Measurements from ENCODE around the gene PIGA. TPM values are rescaled to one million over a fixed set of nuclear protein-coding genes. Genes with fewer than 3 reads are reported as not detected.

PIGA gene
- total and polyA plus RNA-seq, 4 donors = 11.7 to 72.8 (median 18.8) TPM

GRCh38 chrX:15301924-15302323 is 33.4 kb downstream of the PIGA start:
- TF ChIP-seq CTCF (IDR thresholded peaks at IDR 0.05; ENCODE audit: control extremely low read depth, extremely low read depth) = no peak
- ATAC-seq (ENCODE audit: insufficient read depth, low FRiP score) = peak; percentile 61
- WGBS, 2 donors = 16 to 39% methylated on average over 4 of the region's 4 CpGs

GRCh38 chrX:15299941-15300851 is 35.1 kb downstream of the PIGA start:
- TF ChIP-seq CTCF (IDR thresholded peaks at IDR 0.05; ENCODE audit: control extremely low read depth, extremely low read depth) = peak; percentile 30
- DNase-seq (peak in 2 of 3 donors; percentile 65 to 73), ATAC-seq (ENCODE audit: insufficient read depth, low FRiP score) (no peak)
- H3K27ac ChIP-seq (ENCODE audit: low read depth in 1 of 2, low read length in 1 of 2) = peak overlapping the region in 1 of 2 donors; percentile 40
- H3K4me1 ChIP-seq (ENCODE audit: control insufficient read depth in 5 of 5, insufficient read depth in 5 of 5, low read length in 5 of 5) = no peaks in the 10 kb centered on the region
- no peak overlapping the region for H3K4me3 ChIP-seq
- H3K36me3 ChIP-seq (ENCODE audit: control insufficient read depth in 4 of 4, insufficient read depth in 4 of 4, low read length in 4 of 4) = no peaks in the 10 kb centered on the region
- 50 to 61% methylated on average over 4 of the region's 4 CpGs for WGBS, 2 donors
- H3K9ac ChIP-seq (ENCODE audit: insufficient read depth in 1 of 2, low read length in 2 of 2) = no peak overlapping the region
- no peaks in the 10 kb centered on the region for H3K9me3 ChIP-seq (ENCODE audit: control insufficient read depth in 4 of 4, insufficient read depth in 3 of 4, low read length in 3 of 4)
- H3K27me3 ChIP-seq (ENCODE audit: control insufficient read depth in 3 of 3, insufficient read depth in 3 of 3, low read length in 2 of 3) = peaks cover 0 to 38% (median 7%) of the 10 kb centered on the region in 3 donors

More at GRCh38 chrX:15301924-15302323, 33.4 kb downstream of the PIGA start:
- H3K9ac ChIP-seq (ENCODE audit: insufficient read depth in 1 of 2, low read length in 2 of 2) = no peak overlapping the region
- peak in 1 of 3 donors; percentile 46 for DNase-seq
- no peaks in the 10 kb centered on the region for H3K36me3 ChIP-seq (ENCODE audit: control insufficient read depth in 4 of 4, insufficient read depth in 4 of 4, low read length in 4 of 4)
- H3K27ac ChIP-seq (ENCODE audit: low read depth in 1 of 2, low read length in 1 of 2) = peak overlapping the region; percentile 35 to 77
- H3K9me3 ChIP-seq (ENCODE audit: control insufficient read depth in 4 of 4, insufficient read depth in 3 of 4, low read length in 3 of 4) = no peaks in the 10 kb centered on the region
- no peak overlapping the region for H3K4me3 ChIP-seq
- H3K4me1 ChIP-seq (ENCODE audit: control insufficient read depth in 5 of 5, insufficient read depth in 5 of 5, low read length in 5 of 5) = no peaks in the 10 kb centered on the region
- peaks cover 0 to 41% (median 9%) of the 10 kb centered on the region in 3 donors for H3K27me3 ChIP-seq (ENCODE audit: control insufficient read depth in 3 of 3, insufficient read depth in 3 of 3, low read length in 2 of 3)

- H3K27me3 ChIP-seq (ENCODE audit: control insufficient read depth in 3 of 3, insufficient read depth in 3 of 3, low read length in 2 of 3) = peaks cover 0 to 28% (median 5%) of the 10 kb centered on the region in 3 donors
- no peaks in the 10 kb centered on the region for H3K4me1 ChIP-seq (ENCODE audit: control insufficient read depth in 5 of 5, insufficient read depth in 5 of 5, low read length in 5 of 5)
- no peak overlapping the region for H3K9ac ChIP-seq (ENCODE audit: insufficient read depth in 1 of 2, low read length in 2 of 2)
- no peak overlapping the region for H3K4me3 ChIP-seq
- H3K9me3 ChIP-seq (ENCODE audit: control insufficient read depth in 4 of 4, insufficient read depth in 3 of 4, low read length in 3 of 4) = no peaks in the 10 kb centered on the region
- H3K27ac ChIP-seq (ENCODE audit: low read depth in 1 of 2, low read length in 1 of 2) = peak overlapping the region; percentile 76 to 77
- 80 to 91% methylated on average over 2 to 3 of the region's 3 CpGs for WGBS, 2 donors
- no peaks in the 10 kb centered on the region for H3K36me3 ChIP-seq (ENCODE audit: control insufficient read depth in 4 of 4, insufficient read depth in 4 of 4, low read length in 4 of 4)
- TF ChIP-seq CTCF (IDR thresholded peaks at IDR 0.05; ENCODE audit: control extremely low read depth, extremely low read depth) = no peak
- DNase-seq (no peak), ATAC-seq (ENCODE audit: insufficient read depth, low FRiP score) (no peak)
Observed at GRCh38 chrX:15298780-15299179, 36.5 kb downstream of the PIGA start.
